Hepatocyte (in vitro differentiated cells): ENCODE measurements around the gene SURF1.

Experiments used
- CTCF ChIP-seq: fragments of 200-600 bp; sonication (generic); IDR thresholded peaks from 2 replicates; pipeline ENCODE4 v1.5.1; 2016; ENCODE audit warnings: antibody characterized with exemption, mild to moderate bottlenecking; ENCODE audit not compliant: poor library complexity
- EZH2 ChIP-seq: fragments of 200-600 bp; sonication (generic); IDR thresholded peaks from 2 replicates; pipeline ENCODE4 v1.6.1; 2016; ENCODE audit warnings: antibody characterized with exemption, mild to moderate bottlenecking, borderline replicate concordance
- EZH2phosphoT487 ChIP-seq: fragments of 200-600 bp; sonication (generic); IDR thresholded peaks from one replicate; pipeline ENCODE4 v1.6.1; 2018; ENCODE audit warnings: antibody characterized with exemption, mild to moderate bottlenecking, low read depth, moderate library complexity; ENCODE audit not compliant: unreplicated experiment, severe bottlenecking

- TF ChIP-seq CTCF = no peak
- no peak for TF ChIP-seq EZH2
- no peak for TF ChIP-seq EZH2phosphoT487
Observed at GRCh38 chr9:133345596-133345995, 10.7 kb downstream of the SURF1 start.
